IMR-90 (cell line): ENCODE data around the gene PTPRG. TPM values are rescaled to one million over a fixed set of nuclear protein-coding genes. Genes with fewer than 3 reads are reported as not detected.

Experiments
- ATAC-seq: fragments of 200-7000 bp; cut with Tn5 transposase; 2 replicates; pipeline ENCODE4 v1.9.1; 2020; ENCODE audit warnings: low read depth, mild to moderate bottlenecking, moderate library complexity
- BruUV-seq: library from RNA; stranded (reverse); fragments of 400-500 nt; replicated peaks from 2 replicates; lab custom pipeline; 2021; lab: Mats Ljungman, UMichigan
- CTCF ChIA-PET: fragments of 300-600 bp; formaldehyde crosslinking; extraction: SDS; loops from one replicate; lab custom pipeline; 2021; ENCODE audit warnings: antibody characterized with exemption; lab: Yijun Ruan, JAX
- POLR2A ChIA-PET: fragments of 300-600 bp; sonication (Branson Sonifier 250); formaldehyde crosslinking; loops from one replicate; lab custom pipeline; 2022; ENCODE audit warnings: antibody characterized with exemption; ENCODE audit not compliant: unreplicated experiment; lab: Charles Lee
- DNase-seq: peaks from one replicate; pipeline ENCODE4 v3.0.0; 2013
- H2AFZ ChIP-seq: replicated peaks from 2 replicates; pipeline ENCODE3; 2013; ENCODE audit warnings: low read length, mild to moderate bottlenecking; ENCODE audit not compliant: poor library complexity
- H2AK5ac ChIP-seq: 2 replicates; pipeline ENCODE4 v1.6.1; 2013; ENCODE audit warnings: low read depth, low read length, inconsistent platforms
- H2AK9ac ChIP-seq: replicated peaks from 2 replicates; pipeline ENCODE3; 2013; ENCODE audit warnings: mild to moderate bottlenecking, low read depth, low read length, moderate library complexity; ENCODE audit not compliant: poor library complexity
- H2BK120ac ChIP-seq: 2 replicates; pipeline ENCODE4 v1.6.1; 2013; ENCODE audit warnings: low read depth, low read length, inconsistent platforms
- H2BK15ac ChIP-seq: 3 replicates; pipeline ENCODE4 v1.6.1; 2013; ENCODE audit warnings: low read depth, low read length, inconsistent platforms
- H2BK20ac ChIP-seq: 2 replicates; pipeline ENCODE4 v1.6.1; 2013; ENCODE audit warnings: low read depth, mild to moderate bottlenecking, inconsistent platforms, low read length, moderate library complexity
- H2BK5ac ChIP-seq: 2 replicates; pipeline ENCODE4 v1.6.1; 2013; ENCODE audit warnings: mild to moderate bottlenecking, low read depth, low read length, inconsistent platforms; ENCODE audit not compliant: poor library complexity, severe bottlenecking
- H3K14ac ChIP-seq: replicated peaks from 2 replicates; pipeline ENCODE4 v1.6.1; 2013; ENCODE audit warnings: low read depth, low read length, inconsistent platforms
- H3K18ac ChIP-seq: 2 replicates; pipeline ENCODE4 v1.6.1; 2013; ENCODE audit warnings: low read depth, low read length, control low read depth
- H3K23ac ChIP-seq: 2 replicates; pipeline ENCODE4 v1.6.1; 2013; ENCODE audit warnings: low read depth, low read length, inconsistent platforms
- H3K27ac ChIP-seq: 2 replicates; pipeline ENCODE4 v1.5.1; 2013; ENCODE audit warnings: mild to moderate bottlenecking, control low read depth, low read length; ENCODE audit not compliant: insufficient read depth
- H3K27me3 ChIP-seq: 2 replicates; pipeline ENCODE4 v1.6.1; 2013; ENCODE audit warnings: low read length; ENCODE audit not compliant: control insufficient read depth, insufficient read depth
- H3K36me3 ChIP-seq: 2 replicates; pipeline ENCODE4 v1.6.1; 2013; ENCODE audit warnings: low read length, mixed read lengths; ENCODE audit not compliant: control insufficient read depth, insufficient read depth
- H3K4ac ChIP-seq: 2 replicates; pipeline ENCODE4 v1.6.1; 2013; ENCODE audit warnings: low read depth, low read length, inconsistent platforms
- H3K4me1 ChIP-seq: 2 replicates; pipeline ENCODE4 v1.6.1; 2013; ENCODE audit warnings: low read length, mixed read lengths; ENCODE audit not compliant: control insufficient read depth, insufficient read depth
- H3K4me2 ChIP-seq: 2 replicates; pipeline ENCODE4 v1.6.1; 2013; ENCODE audit warnings: low read depth, mild to moderate bottlenecking, control low read depth, low read length, moderate library complexity
- H3K4me3 ChIP-seq: 2 replicates; pipeline ENCODE4 v1.5.1; 2013; ENCODE audit warnings: low read depth, mild to moderate bottlenecking, control low read depth, low read length, moderate library complexity; ENCODE audit not compliant: insufficient read depth
- H3K56ac ChIP-seq: 2 replicates; pipeline ENCODE4 v1.6.1; 2013; ENCODE audit warnings: low read length, inconsistent platforms; ENCODE audit not compliant: insufficient read depth; ENCODE audit errors: extremely low read depth
- H3K79me1 ChIP-seq, 2 experiments: 2 replicates each; pipeline ENCODE4 v1.6.1; 2013; ENCODE audit warnings: low read length in 2 of 2, inconsistent platforms in 1 of 2, low read depth in 1 of 2
- H3K9ac ChIP-seq: 2 replicates; pipeline ENCODE4 v1.6.1; 2013; ENCODE audit warnings: low read depth, low read length, control low read depth
- H3K9me1 ChIP-seq: 2 replicates; pipeline ENCODE4 v1.6.1; 2013; ENCODE audit warnings: low read length, inconsistent platforms; ENCODE audit not compliant: insufficient read depth
- H3K9me3 ChIP-seq: 2 replicates; pipeline ENCODE4 v1.6.1; 2013; ENCODE audit warnings: low read length; ENCODE audit not compliant: control insufficient read depth, insufficient read depth
- H4K20me1 ChIP-seq: 2 replicates; pipeline ENCODE4 v1.6.1; 2013; ENCODE audit warnings: low read length, inconsistent platforms; ENCODE audit not compliant: insufficient read depth
- H4K5ac ChIP-seq: 2 replicates; pipeline ENCODE4 v1.6.1; 2013; ENCODE audit warnings: mild to moderate bottlenecking, low read depth, low read length, control low read depth
- H4K8ac ChIP-seq, 2 experiments: 2 replicates each; pipeline ENCODE4 v1.6.1; 2013; ENCODE audit warnings: low read depth in 2 of 2, low read length in 2 of 2, control low read depth in 1 of 2, inconsistent platforms in 1 of 2
- H4K91ac ChIP-seq: 2 replicates; pipeline ENCODE4 v1.6.1; 2013; ENCODE audit warnings: low read depth, low read length, inconsistent platforms; ENCODE audit not compliant: insufficient read depth
- BHLHE40 ChIP-seq: fragments of 150-350 bp; IDR thresholded peaks from 2 replicates; pipeline ENCODE4 v1.6.1; 2016; ENCODE audit warnings: mild to moderate bottlenecking, low read depth, low read length
- CHD1 ChIP-seq: IDR thresholded peaks from 2 replicates; pipeline ENCODE4 v1.6.1; 2012; ENCODE audit warnings: low read depth, low read length, improper control_type of control experiment
- MAFK ChIP-seq: IDR thresholded peaks from 2 replicates; pipeline ENCODE4 v1.6.1; 2012; ENCODE audit warnings: low read depth, low read length, improper control_type of control experiment
- MAZ ChIP-seq: IDR thresholded peaks from 2 replicates; pipeline ENCODE4 v1.6.1; 2012; ENCODE audit warnings: low read depth, mild to moderate bottlenecking, low read length, improper control_type of control experiment, moderate library complexity, borderline replicate concordance
- WGBS, 2 experiments: methylation state at CpG; one replicate each; pipeline versions ENCODE4 v1.1.5 to v1.1.7; 2013; ENCODE audit warnings: missing lambda C conversion rate in 2 of 2; ENCODE audit not compliant: insufficient read length in 1 of 2; ENCODE audit errors: extremely low coverage in 2 of 2; 5-methylcytosine and 5-hydroxymethylcytosine counted together
- dilution Hi-C: fragments of 300-500 bp; cut with HindIII; formaldehyde crosslinking; loops from one replicate; pipeline ENCODE4 v1.14.3; 2018; ENCODE audit warnings: low sequenced_read_pairs; ENCODE audit not compliant: unreplicated experiment
- in situ Hi-C: fragments of 300-500 bp; cut with MboI; formaldehyde crosslinking; loops from 3 replicates; pipeline ENCODE4 v1.14.3; 2019; ENCODE audit warnings: low sequenced_read_pairs, inconsistent platforms, mixed read lengths
- intact Hi-C: fragments of 100-400 bp; cut with micrococcal nuclease; formaldehyde crosslinking; loops from 2 replicates; pipeline ENCODE4 v1.10.0; 2022
- polyA plus RNA-seq, 3 experiments: library from polyadenylated mRNA; depleted of rRNA; stranded (reverse); fragments of >200 nt; gene quantifications; 2 replicates each; pipeline ENCODE4 v1.2.3, GENCODE V29; 2012; ENCODE audit warnings: low replicate concordance in 1 of 3
- total RNA-seq: library from RNA; depleted of rRNA; stranded (reverse); fragments of >200 nt; gene quantifications from 2 replicates; pipeline ENCODE4 v1.2.3, GENCODE V29; 2012

The PTPRG gene
- total and polyA plus RNA-seq, 2 of the 4 experiments (the other 2 are of a cell fraction), result 7.7 to 31.0 TPM

DNA sequence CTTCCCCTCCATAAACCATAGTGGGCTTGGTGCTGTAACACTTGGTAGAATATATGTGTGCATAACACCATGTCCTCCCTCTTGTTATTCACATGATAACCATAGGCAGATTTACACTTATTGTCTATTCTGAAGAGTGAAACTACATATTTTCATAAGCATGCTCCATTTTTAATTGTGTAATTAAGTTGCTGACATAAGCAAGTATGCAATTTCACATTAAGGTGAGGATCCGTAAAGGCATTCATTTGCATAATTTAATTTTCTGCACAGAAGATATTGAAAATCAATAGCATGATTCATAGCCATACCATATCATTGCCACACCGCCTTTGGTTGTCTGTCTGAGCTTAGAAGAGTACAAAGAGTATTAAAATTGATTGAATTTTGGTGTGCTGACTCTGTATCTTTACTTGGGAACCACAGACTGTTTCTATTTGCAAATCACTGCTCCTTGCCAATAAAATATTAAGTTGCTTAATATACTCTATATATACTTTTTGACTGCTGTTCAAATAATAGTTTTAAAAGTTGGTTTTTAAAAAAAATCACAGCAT, 182.4 kb downstream of the PTPRG start:
- peaks cover 5% of the 10 kb centered on the region; the same call in 1 of the 2 replicates for H4K20me1 ChIP-seq
- dilution Hi-C loops, result no loop called here

More for the DNA sequence above, 182.4 kb downstream of the PTPRG start:
- H2BK5ac ChIP-seq, result no peak overlapping the region
- no peak overlapping the region for H3K4ac ChIP-seq
- DNase-seq, result no peak
- H4K8ac ChIP-seq, result no peak overlapping the region
- no peaks in the 10 kb centered on the region for H3K36me3 ChIP-seq
- H2AFZ ChIP-seq, result no peak overlapping the region
- H3K9me3 ChIP-seq, result no peaks in the 10 kb centered on the region
- in situ Hi-C loops (no loop called here), intact Hi-C loops (no loop called here)
- CTCF ChIA-PET, result no interaction called here
- TF ChIP-seq MAZ, result no peak
- no peak for TF ChIP-seq BHLHE40
- no peak for TF ChIP-seq CHD1
- TF ChIP-seq MAFK, result peak; percentile 78
- WGBS, 2 experiments, result no CpG with 5 or more reads among the region's 2 CpGs
- H3K56ac ChIP-seq, result no peak overlapping the region
- no peak overlapping the region for H3K18ac ChIP-seq
- no peak overlapping the region for H2BK15ac ChIP-seq
- H2AK5ac ChIP-seq, result no peak overlapping the region
- no peaks in the 10 kb centered on the region for H3K27me3 ChIP-seq
- ATAC-seq, result no peak
- H3K14ac ChIP-seq, result no peak overlapping the region
- no peak overlapping the region for H3K27ac ChIP-seq
- H2BK120ac ChIP-seq, result no peak overlapping the region
- no peak overlapping the region for H4K91ac ChIP-seq
- no peaks in the 10 kb centered on the region; the same call in 1 of the 2 replicates for H3K9me1 ChIP-seq
- BruUV-seq, result no TSS peak
- no peaks in the 10 kb centered on the region for H3K4me1 ChIP-seq
- no peak overlapping the region for H2BK20ac ChIP-seq
- no peak overlapping the region for H3K4me3 ChIP-seq
- H3K23ac ChIP-seq, result no peak overlapping the region
- POLR2A ChIA-PET, result no interaction called here
- H3K79me1 ChIP-seq, result peaks cover 16 to 45% of the 10 kb centered on the region in 2 experiments
- H3K9ac ChIP-seq, result no peak overlapping the region
- H3K4me2 ChIP-seq, result no peak overlapping the region
- H2AK9ac ChIP-seq, result no peak overlapping the region
- H4K5ac ChIP-seq, result no peak overlapping the region
